ENCODE measurements around the gene KRT31. TPM values are rescaled to one million over a fixed set of nuclear protein-coding genes. Genes with fewer than 3 reads are reported as not detected.

The KRT31 gene
- total and polyA plus RNA-seq, 2 of the 4 experiments (the other 2 are of a cell fraction) = 0.05 TPM; not detected in 1

DNA sequence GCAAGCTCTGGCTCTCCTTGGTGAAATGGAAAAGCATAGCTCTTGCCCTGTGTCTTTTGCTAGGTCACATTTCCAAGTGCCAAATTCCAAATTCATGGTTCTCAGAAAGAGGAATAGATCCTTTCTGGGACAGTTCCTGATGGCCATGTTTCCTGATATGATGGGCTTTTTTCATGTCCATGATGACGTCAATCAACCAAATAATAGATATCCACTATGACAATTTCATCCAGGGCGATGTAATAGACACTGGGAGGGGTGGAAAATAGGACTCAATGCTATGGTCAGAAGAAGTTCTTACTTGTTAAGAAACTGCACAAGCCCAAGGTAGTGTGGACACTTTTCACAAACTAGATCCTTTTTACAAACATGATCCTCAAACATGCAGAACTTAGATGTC lies 46.2 kb downstream of the KRT31 start:
- intact Hi-C loops (cut with micrococcal nuclease) (no loop called here), in situ Hi-C loops (cut with MboI; ENCODE audit: low sequenced_read_pairs) (no loop called here), dilution Hi-C loops (cut with HindIII; ENCODE audit: low sequenced_read_pairs, unreplicated experiment) (no loop called here)
- Histone ChIP-seq H4K91ac (ENCODE audit: insufficient read depth, low read depth, low read length) (no peak overlapping the region), H2BK20ac (ENCODE audit: low read depth, low read length) (no peak overlapping the region), H2BK5ac (ENCODE audit: low read depth, low read length, poor library complexity, severe bottlenecking) (no peak overlapping the region), H2AK5ac (ENCODE audit: low read depth, low read length) (no peak overlapping the region), H2AK9ac (replicated peaks; ENCODE audit: low read depth, low read length, poor library complexity) (no peak overlapping the region), H4K8ac (ENCODE audit: low read depth in 2 of 2, low read length in 2 of 2) (no peak overlapping the region), H2BK15ac (ENCODE audit: low read depth, low read length) (no peak overlapping the region), H3K56ac (ENCODE audit: extremely low read depth, insufficient read depth, low read length) (no peak overlapping the region), H3K79me1 (ENCODE audit: low read depth in 1 of 2, low read length in 2 of 2) (no peaks in the 10 kb centered on the region), H3K4me2 (ENCODE audit: low read depth, low read length) (no peak overlapping the region), H3K9ac (ENCODE audit: low read depth, low read length) (no peak overlapping the region), H4K5ac (ENCODE audit: low read depth, low read length) (no peak overlapping the region), H3K18ac (ENCODE audit: low read depth, low read length) (no peak overlapping the region), H3K36me3 (ENCODE audit: control insufficient read depth, insufficient read depth, low read length) (no peaks in the 10 kb centered on the region), H2BK120ac (ENCODE audit: low read depth, low read length) (no peak overlapping the region), H3K4ac (ENCODE audit: low read depth, low read length) (no peak overlapping the region), H3K4me3 (ENCODE audit: insufficient read depth, low read depth, low read length) (no peak overlapping the region), H3K9me3 (ENCODE audit: control insufficient read depth, insufficient read depth, low read length) (peaks cover 2% of the 10 kb centered on the region), H3K9me1 (ENCODE audit: insufficient read depth, low read length) (no peaks in the 10 kb centered on the region; the same call in 1 of the 2 replicates), H3K27me3 (ENCODE audit: control insufficient read depth, insufficient read depth, low read length) (peaks cover 7% of the 10 kb centered on the region; the same call in 1 of the 2 replicates), H3K14ac (replicated peaks; ENCODE audit: low read depth, low read length) (no peak overlapping the region), H2AFZ (replicated peaks; ENCODE audit: low read length, poor library complexity) (no peak overlapping the region), H3K4me1 (ENCODE audit: control insufficient read depth, insufficient read depth, low read length) (peaks cover 2% of the 10 kb centered on the region), H3K23ac (ENCODE audit: low read depth, low read length) (no peak overlapping the region), H3K27ac (ENCODE audit: insufficient read depth, low read length) (no peak overlapping the region), H4K20me1 (ENCODE audit: insufficient read depth, low read length) (no peaks in the 10 kb centered on the region)
- TF ChIP-seq, protein P1, sequence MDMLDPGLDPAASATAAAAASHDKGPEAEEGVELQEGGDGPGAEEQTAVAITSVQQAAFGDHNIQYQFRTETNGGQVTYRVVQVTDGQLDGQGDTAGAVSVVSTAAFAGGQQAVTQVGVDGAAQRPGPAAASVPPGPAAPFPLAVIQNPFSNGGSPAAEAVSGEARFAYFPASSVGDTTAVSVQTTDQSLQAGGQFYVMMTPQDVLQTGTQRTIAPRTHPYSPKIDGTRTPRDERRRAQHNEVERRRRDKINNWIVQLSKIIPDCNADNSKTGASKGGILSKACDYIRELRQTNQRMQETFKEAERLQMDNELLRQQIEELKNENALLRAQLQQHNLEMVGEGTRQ (IDR thresholded peaks at IDR 0.05; ENCODE audit: low read depth, low read length) = no peak
- TF ChIP-seq MAFK (IDR thresholded peaks at IDR 0.05; ENCODE audit: low read depth, low read length) = no peak
- TF ChIP-seq, protein P2, sequence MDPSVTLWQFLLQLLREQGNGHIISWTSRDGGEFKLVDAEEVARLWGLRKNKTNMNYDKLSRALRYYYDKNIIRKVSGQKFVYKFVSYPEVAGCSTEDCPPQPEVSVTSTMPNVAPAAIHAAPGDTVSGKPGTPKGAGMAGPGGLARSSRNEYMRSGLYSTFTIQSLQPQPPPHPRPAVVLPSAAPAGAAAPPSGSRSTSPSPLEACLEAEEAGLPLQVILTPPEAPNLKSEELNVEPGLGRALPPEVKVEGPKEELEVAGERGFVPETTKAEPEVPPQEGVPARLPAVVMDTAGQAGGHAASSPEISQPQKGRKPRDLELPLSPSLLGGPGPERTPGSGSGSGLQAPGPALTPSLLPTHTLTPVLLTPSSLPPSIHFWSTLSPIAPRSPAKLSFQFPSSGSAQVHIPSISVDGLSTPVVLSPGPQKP (IDR thresholded peaks at IDR 0.05; ENCODE audit: borderline replicate concordance, low read depth, low read length) = no peak
- TF ChIP-seq NFE2L2 (IDR thresholded peaks at IDR 0.05; ENCODE audit: low read depth, low read length) = no peak
- TF ChIP-seq, protein P3, sequence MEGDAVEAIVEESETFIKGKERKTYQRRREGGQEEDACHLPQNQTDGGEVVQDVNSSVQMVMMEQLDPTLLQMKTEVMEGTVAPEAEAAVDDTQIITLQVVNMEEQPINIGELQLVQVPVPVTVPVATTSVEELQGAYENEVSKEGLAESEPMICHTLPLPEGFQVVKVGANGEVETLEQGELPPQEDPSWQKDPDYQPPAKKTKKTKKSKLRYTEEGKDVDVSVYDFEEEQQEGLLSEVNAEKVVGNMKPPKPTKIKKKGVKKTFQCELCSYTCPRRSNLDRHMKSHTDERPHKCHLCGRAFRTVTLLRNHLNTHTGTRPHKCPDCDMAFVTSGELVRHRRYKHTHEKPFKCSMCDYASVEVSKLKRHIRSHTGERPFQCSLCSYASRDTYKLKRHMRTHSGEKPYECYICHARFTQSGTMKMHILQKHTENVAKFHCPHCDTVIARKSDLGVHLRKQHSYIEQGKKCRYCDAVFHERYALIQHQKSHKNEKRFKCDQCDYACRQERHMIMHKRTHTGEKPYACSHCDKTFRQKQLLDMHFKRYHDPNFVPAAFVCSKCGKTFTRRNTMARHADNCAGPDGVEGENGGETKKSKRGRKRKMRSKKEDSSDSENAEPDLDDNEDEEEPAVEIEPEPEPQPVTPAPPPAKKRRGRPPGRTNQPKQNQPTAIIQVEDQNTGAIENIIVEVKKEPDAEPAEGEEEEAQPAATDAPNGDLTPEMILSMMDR (conservative IDR thresholded peaks at IDR 0.05; ENCODE audit: low read depth, low read length) = no peak
- ChIA-PET CTCF (no interaction called here), POLR2A (ENCODE audit: unreplicated experiment) (no interaction called here)
- BruUV-seq (replicated peaks) = no TSS peak
- no peak for DNase-seq
- whole genome bisulfite sequencing, 2 experiments (ENCODE audit: extremely low coverage in 2 of 2, insufficient read length in 1 of 2) = no CpG with 5 or more reads among the region's 2 CpGs
- ATAC-seq (ENCODE audit: low read depth) = no peak
